ENCODE data around the gene IQSEC3. TPM values are rescaled to one million over a fixed set of nuclear protein-coding genes. Genes with fewer than 3 reads are reported as not detected.

IQSEC3 gene
- polyA plus RNA-seq, 1 donor from 2014 or later: 2.4 TPM

DNA sequence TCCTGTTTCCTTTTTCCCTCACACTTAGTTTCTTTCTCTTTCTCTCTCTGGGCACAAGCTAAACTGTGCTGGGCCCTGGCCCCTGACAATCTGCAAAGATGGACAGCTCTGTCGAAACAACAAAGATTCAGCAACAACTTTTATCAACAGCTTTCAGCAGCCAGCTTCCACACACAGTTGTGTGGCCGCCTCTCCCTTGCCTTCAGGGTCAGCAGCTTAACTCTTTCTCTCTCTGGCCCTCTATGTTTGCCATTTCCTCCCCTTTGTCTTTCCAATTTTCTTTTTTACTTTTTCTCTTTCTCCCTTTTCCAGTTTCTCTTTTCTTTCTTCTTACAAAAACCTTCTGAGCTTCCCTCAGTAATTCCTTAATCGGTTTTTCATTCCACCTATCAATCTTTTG is 43.3 kb downstream of the IQSEC3 start:
- no peaks in the 10 kb centered on the region for H3K9me2 ChIP-seq (ENCODE audit: insufficient read depth, low read length)
- H3K79me2 ChIP-seq (replicated peaks; ENCODE audit: insufficient read depth, low read length): no peaks in the 10 kb centered on the region
- no peak overlapping the region for H3K27ac ChIP-seq (ENCODE audit: low read length)
- no peak for TF ChIP-seq POLR2AphosphoS5 (IDR thresholded peaks at IDR 0.05)
- no peak for TF ChIP-seq SMC3 (conservative IDR thresholded peaks at IDR 0.05; ENCODE audit: poor library complexity)
- TF ChIP-seq MXI1 (conservative IDR thresholded peaks at IDR 0.05; ENCODE audit: poor library complexity, severe bottlenecking): no peak
- TF ChIP-seq RAD21 (conservative IDR thresholded peaks at IDR 0.05): no peak
- TF ChIP-seq EZH2 (IDR thresholded peaks at IDR 0.05; ENCODE audit: borderline replicate concordance, insufficient read depth, low read length, poor library complexity, severe bottlenecking): no peak
- TF ChIP-seq, protein P1, sequence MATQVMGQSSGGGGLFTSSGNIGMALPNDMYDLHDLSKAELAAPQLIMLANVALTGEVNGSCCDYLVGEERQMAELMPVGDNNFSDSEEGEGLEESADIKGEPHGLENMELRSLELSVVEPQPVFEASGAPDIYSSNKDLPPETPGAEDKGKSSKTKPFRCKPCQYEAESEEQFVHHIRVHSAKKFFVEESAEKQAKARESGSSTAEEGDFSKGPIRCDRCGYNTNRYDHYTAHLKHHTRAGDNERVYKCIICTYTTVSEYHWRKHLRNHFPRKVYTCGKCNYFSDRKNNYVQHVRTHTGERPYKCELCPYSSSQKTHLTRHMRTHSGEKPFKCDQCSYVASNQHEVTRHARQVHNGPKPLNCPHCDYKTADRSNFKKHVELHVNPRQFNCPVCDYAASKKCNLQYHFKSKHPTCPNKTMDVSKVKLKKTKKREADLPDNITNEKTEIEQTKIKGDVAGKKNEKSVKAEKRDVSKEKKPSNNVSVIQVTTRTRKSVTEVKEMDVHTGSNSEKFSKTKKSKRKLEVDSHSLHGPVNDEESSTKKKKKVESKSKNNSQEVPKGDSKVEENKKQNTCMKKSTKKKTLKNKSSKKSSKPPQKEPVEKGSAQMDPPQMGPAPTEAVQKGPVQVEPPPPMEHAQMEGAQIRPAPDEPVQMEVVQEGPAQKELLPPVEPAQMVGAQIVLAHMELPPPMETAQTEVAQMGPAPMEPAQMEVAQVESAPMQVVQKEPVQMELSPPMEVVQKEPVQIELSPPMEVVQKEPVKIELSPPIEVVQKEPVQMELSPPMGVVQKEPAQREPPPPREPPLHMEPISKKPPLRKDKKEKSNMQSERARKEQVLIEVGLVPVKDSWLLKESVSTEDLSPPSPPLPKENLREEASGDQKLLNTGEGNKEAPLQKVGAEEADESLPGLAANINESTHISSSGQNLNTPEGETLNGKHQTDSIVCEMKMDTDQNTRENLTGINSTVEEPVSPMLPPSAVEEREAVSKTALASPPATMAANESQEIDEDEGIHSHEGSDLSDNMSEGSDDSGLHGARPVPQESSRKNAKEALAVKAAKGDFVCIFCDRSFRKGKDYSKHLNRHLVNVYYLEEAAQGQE (IDR thresholded peaks at IDR 0.05; ENCODE audit: borderline replicate concordance): no peak
- no peak for TF ChIP-seq EP300 (conservative IDR thresholded peaks at IDR 0.05; ENCODE audit: poor library complexity, severe bottlenecking)
- TF ChIP-seq TAF1 (IDR thresholded peaks at IDR 0.05; ENCODE audit: low read depth): no peak
- H3K36me3 ChIP-seq (ENCODE audit: insufficient read depth, low read length): no peaks in the 10 kb centered on the region
- no peaks in the 10 kb centered on the region for H4K20me1 ChIP-seq (ENCODE audit: insufficient read depth)
- no peak overlapping the region for H3K9ac ChIP-seq (ENCODE audit: low read length)
- no peak overlapping the region for H3K4me2 ChIP-seq (ENCODE audit: low read length)
- no peak overlapping the region for H2AFZ ChIP-seq (ENCODE audit: low read depth, low read length)
- no peak overlapping the region for H3K4me3 ChIP-seq (ENCODE audit: low read length)
- H3F3A ChIP-seq (ENCODE audit: insufficient read depth, low read length, poor library complexity, severe bottlenecking): no peaks in the 10 kb centered on the region
- H3K27me3 ChIP-seq (ENCODE audit: insufficient read depth, low read depth, low read length): no peaks in the 10 kb centered on the region
- H3K9me3 ChIP-seq (ENCODE audit: low read length): no peaks in the 10 kb centered on the region

DNA sequence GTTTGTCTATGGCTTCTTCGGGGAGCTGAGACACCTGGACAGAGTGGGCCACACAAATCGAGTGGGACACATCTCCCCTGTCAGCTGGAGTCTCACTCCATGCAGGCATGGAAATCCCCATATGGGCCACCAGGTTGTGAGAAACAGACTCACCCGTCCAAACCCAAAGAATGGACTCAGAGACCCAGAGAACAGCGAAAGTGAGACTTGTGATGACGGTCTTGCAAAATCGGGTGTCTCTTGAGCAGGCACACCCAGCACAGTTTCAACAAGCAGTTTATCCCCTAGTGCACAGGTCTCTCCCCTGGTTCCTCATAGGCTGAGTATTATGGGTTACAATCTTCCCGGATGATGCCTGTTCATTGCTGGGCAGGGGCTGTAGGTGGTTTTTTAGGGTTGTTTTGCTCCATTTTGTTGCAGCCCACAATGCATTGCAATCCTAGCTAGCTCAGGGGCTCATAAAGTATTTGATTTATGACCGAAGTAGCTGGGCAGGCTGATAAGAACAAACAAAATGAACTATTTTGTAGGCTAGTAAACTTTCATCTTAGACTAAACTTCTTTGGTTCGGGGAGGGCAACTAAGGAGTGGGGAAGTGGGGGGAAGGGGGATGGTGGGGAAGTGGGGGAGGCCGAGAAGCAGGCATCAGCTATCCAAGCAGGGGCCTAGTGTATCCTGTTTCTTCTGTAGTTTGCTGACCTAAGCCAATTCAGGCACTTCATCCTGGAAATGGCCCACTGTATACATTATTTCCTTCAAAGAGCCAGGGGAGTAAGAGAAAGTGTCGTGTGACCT is 45.3 kb downstream of the IQSEC3 start:
- Histone ChIP-seq H3K36me3 (ENCODE audit: insufficient read depth, low read length) (no peaks in the 10 kb centered on the region), H3K27ac (ENCODE audit: low read length) (no peak overlapping the region), H3K4me2 (ENCODE audit: low read length) (no peak overlapping the region), H3K79me2 (replicated peaks; ENCODE audit: insufficient read depth, low read length) (no peaks in the 10 kb centered on the region), H3K27me3 (ENCODE audit: insufficient read depth, low read depth, low read length) (no peaks in the 10 kb centered on the region), H3F3A (ENCODE audit: insufficient read depth, low read length, poor library complexity, severe bottlenecking) (no peaks in the 10 kb centered on the region), H2AFZ (ENCODE audit: low read depth, low read length) (no peak overlapping the region), H3K4me3 (ENCODE audit: low read length) (no peak overlapping the region), H3K9ac (ENCODE audit: low read length) (no peak overlapping the region), H3K9me3 (ENCODE audit: low read length) (no peaks in the 10 kb centered on the region), H4K20me1 (ENCODE audit: insufficient read depth) (no peaks in the 10 kb centered on the region), H3K9me2 (ENCODE audit: insufficient read depth, low read length) (no peaks in the 10 kb centered on the region)
- TF ChIP-seq SMC3 (conservative IDR thresholded peaks at IDR 0.05; ENCODE audit: poor library complexity) (no peak), MXI1 (conservative IDR thresholded peaks at IDR 0.05; ENCODE audit: poor library complexity, severe bottlenecking) (no peak), TAF1 (IDR thresholded peaks at IDR 0.05; ENCODE audit: low read depth) (no peak), EZH2 (IDR thresholded peaks at IDR 0.05; ENCODE audit: borderline replicate concordance, insufficient read depth, low read length, poor library complexity, severe bottlenecking) (no peak), EP300 (conservative IDR thresholded peaks at IDR 0.05; ENCODE audit: poor library complexity, severe bottlenecking) (no peak), RAD21 (conservative IDR thresholded peaks at IDR 0.05) (no peak), POLR2AphosphoS5 (IDR thresholded peaks at IDR 0.05) (no peak)
- TF ChIP-seq, protein P2, sequence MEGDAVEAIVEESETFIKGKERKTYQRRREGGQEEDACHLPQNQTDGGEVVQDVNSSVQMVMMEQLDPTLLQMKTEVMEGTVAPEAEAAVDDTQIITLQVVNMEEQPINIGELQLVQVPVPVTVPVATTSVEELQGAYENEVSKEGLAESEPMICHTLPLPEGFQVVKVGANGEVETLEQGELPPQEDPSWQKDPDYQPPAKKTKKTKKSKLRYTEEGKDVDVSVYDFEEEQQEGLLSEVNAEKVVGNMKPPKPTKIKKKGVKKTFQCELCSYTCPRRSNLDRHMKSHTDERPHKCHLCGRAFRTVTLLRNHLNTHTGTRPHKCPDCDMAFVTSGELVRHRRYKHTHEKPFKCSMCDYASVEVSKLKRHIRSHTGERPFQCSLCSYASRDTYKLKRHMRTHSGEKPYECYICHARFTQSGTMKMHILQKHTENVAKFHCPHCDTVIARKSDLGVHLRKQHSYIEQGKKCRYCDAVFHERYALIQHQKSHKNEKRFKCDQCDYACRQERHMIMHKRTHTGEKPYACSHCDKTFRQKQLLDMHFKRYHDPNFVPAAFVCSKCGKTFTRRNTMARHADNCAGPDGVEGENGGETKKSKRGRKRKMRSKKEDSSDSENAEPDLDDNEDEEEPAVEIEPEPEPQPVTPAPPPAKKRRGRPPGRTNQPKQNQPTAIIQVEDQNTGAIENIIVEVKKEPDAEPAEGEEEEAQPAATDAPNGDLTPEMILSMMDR (IDR thresholded peaks at IDR 0.05; ENCODE audit: poor library complexity, severe bottlenecking): no peak
- TF ChIP-seq, protein P1 (IDR thresholded peaks at IDR 0.05; ENCODE audit: borderline replicate concordance): no peak

Data from neural cell (in vitro differentiated cells).